Fibroblast of mammary gland (primary cell): ENCODE data around the gene RAB40C.
A peak's percentile ranks its signal among the peaks of the same experiment; 100 is the strongest.

Experiments used
- DNase-seq: peaks from one replicate; pipeline ENCODE4 v3.0.0-alpha.2; 2010; ENCODE audit warnings: low read depth
- H3K4me3 ChIP-seq: 2 replicates; pipeline ENCODE4 v1.5.1; 2011; ENCODE audit warnings: low read depth, mild to moderate bottlenecking, low read length, moderate library complexity; ENCODE audit not compliant: control insufficient read depth
- TF ChIP-seq, protein P1 (sequence below): conservative IDR thresholded peaks from 2 replicates; pipeline ENCODE4 v1.5.1; 2011; ENCODE audit warnings: low read depth, low read length, inconsistent platforms; ENCODE audit not compliant: control insufficient read depth, insufficient read depth

Gene RAB40C

DNA sequence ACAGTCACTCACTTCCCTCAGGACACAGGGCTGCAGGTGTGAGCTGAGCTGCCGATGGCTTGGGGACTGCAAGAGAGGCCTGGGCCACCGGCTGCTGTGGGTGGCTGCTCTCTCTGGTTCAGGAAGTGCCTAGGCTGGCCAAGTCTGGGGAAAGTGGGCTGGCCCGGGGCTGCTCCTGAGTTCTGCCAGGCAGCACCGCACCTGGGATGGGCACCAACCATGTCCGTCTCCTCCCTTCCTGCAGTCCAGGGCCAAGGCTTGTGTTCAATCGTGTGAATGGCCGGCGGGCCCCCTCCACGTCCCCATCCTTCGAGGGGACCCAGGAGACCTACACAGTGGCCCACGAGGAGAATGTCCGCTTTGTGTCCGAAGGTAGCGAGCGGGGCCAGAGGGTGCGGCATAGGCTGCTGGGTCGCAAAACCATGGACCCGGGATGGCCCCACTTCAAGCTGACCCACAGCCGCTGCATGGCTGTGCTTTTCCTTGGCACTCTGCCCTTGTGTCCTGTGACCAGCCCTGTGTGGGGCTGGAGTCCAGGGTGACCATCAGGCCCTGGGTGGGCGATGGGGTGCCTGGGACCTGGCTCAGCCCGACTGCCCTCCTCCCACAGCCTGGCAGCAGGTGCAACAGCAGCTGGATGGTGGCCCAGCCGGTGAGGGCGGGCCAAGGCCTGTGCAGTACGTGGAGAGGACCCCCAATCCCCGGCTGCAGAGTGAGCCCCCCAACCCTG is 57.5 kb downstream of the RAB40C start:
- no peak for DNase-seq
- no peak overlapping the region for H3K4me3 ChIP-seq
- TF ChIP-seq, protein P1, sequence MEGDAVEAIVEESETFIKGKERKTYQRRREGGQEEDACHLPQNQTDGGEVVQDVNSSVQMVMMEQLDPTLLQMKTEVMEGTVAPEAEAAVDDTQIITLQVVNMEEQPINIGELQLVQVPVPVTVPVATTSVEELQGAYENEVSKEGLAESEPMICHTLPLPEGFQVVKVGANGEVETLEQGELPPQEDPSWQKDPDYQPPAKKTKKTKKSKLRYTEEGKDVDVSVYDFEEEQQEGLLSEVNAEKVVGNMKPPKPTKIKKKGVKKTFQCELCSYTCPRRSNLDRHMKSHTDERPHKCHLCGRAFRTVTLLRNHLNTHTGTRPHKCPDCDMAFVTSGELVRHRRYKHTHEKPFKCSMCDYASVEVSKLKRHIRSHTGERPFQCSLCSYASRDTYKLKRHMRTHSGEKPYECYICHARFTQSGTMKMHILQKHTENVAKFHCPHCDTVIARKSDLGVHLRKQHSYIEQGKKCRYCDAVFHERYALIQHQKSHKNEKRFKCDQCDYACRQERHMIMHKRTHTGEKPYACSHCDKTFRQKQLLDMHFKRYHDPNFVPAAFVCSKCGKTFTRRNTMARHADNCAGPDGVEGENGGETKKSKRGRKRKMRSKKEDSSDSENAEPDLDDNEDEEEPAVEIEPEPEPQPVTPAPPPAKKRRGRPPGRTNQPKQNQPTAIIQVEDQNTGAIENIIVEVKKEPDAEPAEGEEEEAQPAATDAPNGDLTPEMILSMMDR = no peak

DNA sequence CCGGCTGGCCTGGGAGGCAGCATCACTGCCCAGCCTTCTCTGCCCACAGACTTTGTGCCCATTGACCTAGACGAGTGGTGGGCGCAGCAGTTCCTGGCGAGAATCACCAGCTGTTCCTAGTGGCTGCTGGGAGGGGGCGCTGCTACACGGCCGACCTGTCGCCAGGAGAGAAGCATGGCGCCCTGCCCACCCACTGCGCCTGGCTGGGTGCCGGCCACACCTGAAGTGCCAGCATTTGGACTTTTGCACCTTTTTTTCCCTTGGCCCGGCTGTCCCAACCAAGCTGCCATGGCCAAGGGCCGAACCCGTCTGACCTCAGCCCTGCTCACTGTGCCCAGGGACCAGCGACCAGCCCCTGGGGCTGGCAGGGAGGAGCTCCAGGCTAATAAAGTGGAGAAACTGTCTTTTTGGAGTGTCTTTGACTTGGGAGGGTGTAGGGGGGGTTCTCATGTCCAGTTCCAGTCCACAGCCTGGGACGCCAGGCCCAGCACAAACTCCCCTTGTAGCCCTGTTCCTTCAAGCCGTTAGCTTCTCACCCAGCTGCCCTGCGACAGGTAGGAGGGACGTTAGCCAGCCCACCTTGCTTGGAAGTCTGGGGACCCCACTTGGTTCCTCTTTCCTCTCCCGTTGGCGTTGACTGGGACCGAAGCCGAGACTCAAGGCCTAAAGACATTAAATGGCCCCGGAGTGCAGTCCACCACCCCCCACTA is 58.4 kb downstream of the RAB40C start:
- TF ChIP-seq, protein P1 = peak; percentile 29
- H3K4me3 ChIP-seq = peak overlapping the region; percentile 54
- no peak for DNase-seq

DNA sequence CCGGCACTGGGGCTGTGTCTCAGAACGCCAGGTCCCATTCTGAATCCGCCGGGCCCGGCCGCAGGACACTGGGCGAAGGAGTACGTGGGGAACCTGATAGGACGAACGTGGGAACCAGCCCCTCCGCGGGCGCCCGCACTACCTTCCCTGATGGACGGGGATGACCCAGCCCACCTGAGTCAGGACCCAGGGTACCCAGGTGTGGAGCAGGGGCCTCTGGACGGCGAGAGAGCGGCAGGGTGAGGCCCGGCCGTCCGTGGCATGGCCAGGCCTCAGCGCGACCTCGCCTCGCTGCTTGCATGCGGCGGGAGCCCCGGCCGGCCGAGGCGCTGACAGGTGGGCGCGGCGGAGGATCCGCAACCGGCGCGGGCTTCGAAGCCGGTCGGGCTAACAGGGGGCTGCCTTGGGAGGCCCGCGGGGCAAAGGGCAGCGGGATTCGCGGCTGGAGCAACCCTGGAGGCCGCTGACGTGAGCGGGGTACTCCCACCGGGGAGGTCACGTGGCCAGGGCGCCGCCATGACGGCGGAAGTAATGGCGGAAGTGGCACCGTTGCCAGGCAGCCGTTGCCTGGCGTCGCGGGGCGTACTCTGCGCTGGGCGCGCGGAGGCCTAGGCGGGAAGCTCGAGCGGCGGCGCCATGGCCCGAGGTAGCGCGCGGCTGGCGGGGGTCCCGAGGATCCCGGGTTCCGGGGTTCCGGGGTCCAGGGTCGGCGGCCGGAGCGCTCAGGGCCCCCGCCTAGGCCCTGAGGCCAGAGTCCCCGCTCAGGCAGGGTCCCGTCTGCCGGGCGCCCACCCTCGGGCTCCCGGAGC is 59.1 kb downstream of the RAB40C start, which contains the start of gene WDR90:
Gene WDR90, plus strand, starts transcription at position 585 of the 809 bp plus-strand sequence. Its CDS starts 52 bp downstream, at position 637.
- peak within 1 kb of the TSS; percentile 54 for H3K4me3 ChIP-seq
- TF ChIP-seq, protein P1 = no peak
- peak; percentile 87 for DNase-seq

- peak overlapping the region; percentile 54 for H3K4me3 ChIP-seq
- no peak for DNase-seq
- TF ChIP-seq, protein P1 = no peak
Measured at GRCh38 chr16:649631-650030, 59.8 kb downstream of the RAB40C start.

- no peak for DNase-seq
- TF ChIP-seq, protein P1 = no peak
- no peak overlapping the region for H3K4me3 ChIP-seq
Measured at GRCh38 chr16:651844-652243, 62.0 kb downstream of the RAB40C start.

- H3K4me3 ChIP-seq = no peak overlapping the region
- no peak for DNase-seq
- TF ChIP-seq, protein P1 = no peak
Measured at GRCh38 chr16:652454-653305, 62.8 kb downstream of the RAB40C start.
